K562 (cell line): Measurements from ENCODE around the gene ZNF81. TPM values are rescaled to one million over a fixed set of nuclear protein-coding genes. Genes with fewer than 3 reads are reported as not detected.

Experiments used
- ASH1L ChIP-seq: fragments of 450-650 bp; IDR thresholded peaks from 2 replicates; pipeline ENCODE4 v1.6.1; 2018; ENCODE audit warnings: borderline replicate concordance, mild to moderate bottlenecking, low read depth; ENCODE audit not compliant: partially characterized antibody
- KLF10 ChIP-seq: fragments of 250-450 bp; sonication (Bioruptor Pico); IDR thresholded peaks from 2 replicates; pipeline ENCODE4 v1.6.1; 2021; ENCODE audit warnings: matching md5 sums
- MTA3 ChIP-seq: fragments of 450-650 bp; formaldehyde crosslinking; IDR thresholded peaks from 2 replicates; pipeline ENCODE4 v1.6.1; 2017; ENCODE audit warnings: mild to moderate bottlenecking, borderline replicate concordance
- PREB ChIP-seq: sonication (generic); formaldehyde crosslinking; IDR thresholded peaks from 2 replicates; pipeline ENCODE4 v1.8.1; 2023; ENCODE audit warnings: mild to moderate bottlenecking, missing genetic modification reagents
- RBM34 ChIP-seq: fragments of 200-400 bp; formaldehyde crosslinking; IDR thresholded peaks from 2 replicates; pipeline ENCODE4 v1.6.1; 2018; ENCODE audit warnings: low read length, borderline replicate concordance; ENCODE audit not compliant: insufficient read depth
- RNF219 ChIP-seq: fragments of 250-450 bp; sonication (Bioruptor Pico); IDR thresholded peaks from 2 replicates; pipeline ENCODE4 v1.5.0; 2022; ENCODE audit warnings: mild to moderate bottlenecking
- SP2 ChIP-seq: IDR thresholded peaks from 2 replicates; pipeline ENCODE4 v1.6.1; 2011; ENCODE audit warnings: mild to moderate bottlenecking, low read depth, low read length, moderate library complexity; ENCODE audit not compliant: poor library complexity, severe bottlenecking; ENCODE audit errors: extremely low read depth
- SRSF7 ChIP-seq: fragments of 200-400 bp; formaldehyde crosslinking; optimal IDR thresholded peaks from 2 replicates; pipeline ENCODE3; 2017; ENCODE audit warnings: mild to moderate bottlenecking, low read depth, low read length
- U2AF1 ChIP-seq: fragments of 200-400 bp; formaldehyde crosslinking; optimal IDR thresholded peaks from 2 replicates; pipeline ENCODE3; 2017; ENCODE audit warnings: mild to moderate bottlenecking, low read depth, low read length, moderate library complexity
- ZBTB8A ChIP-seq: fragments of 450-650 bp; IDR thresholded peaks from 2 replicates; pipeline ENCODE4 v1.6.1; 2018; ENCODE audit warnings: mild to moderate bottlenecking, moderate library complexity; ENCODE audit not compliant: partially characterized antibody
- ZNF280B ChIP-seq: fragments of 250-450 bp; sonication (Bioruptor Pico); IDR thresholded peaks from 2 replicates; pipeline ENCODE4 v1.5.1; 2021; ENCODE audit warnings: mild to moderate bottlenecking
- ZNF407 ChIP-seq: fragments of 450-650 bp; IDR thresholded peaks from 2 replicates; pipeline ENCODE4 v1.6.1; 2016; ENCODE audit warnings: low read depth
- ZNF408 ChIP-seq: fragments of 250-450 bp; sonication (Bioruptor Pico); IDR thresholded peaks from 2 replicates; pipeline ENCODE4 v1.4.0; 2020; ENCODE audit warnings: low read depth, mild to moderate bottlenecking, moderate library complexity
- polyA plus RNA-seq, 8 experiments: library from polyadenylated mRNA; depleted of rRNA in 4 of 8; stranded (reverse) in 5 of 8; unstranded in 3 of 8; fragments of >200 nt; fragmentation: Nextera tagmentation in 2 of 8; fragmentation: Illumina TruSeq in 1 of 8; extraction: Ambion mirVana in 2 of 8; extraction: Trizol in 1 of 8; gene quantifications; 2 replicates each; pipeline versions ENCODE4 v1.2.1 to v1.2.3, GENCODE V29; 2011 to 2014; ENCODE audit warnings: inconsistent platforms in 1 of 8, missing spikeins in 1 of 8
- total RNA-seq, 7 experiments: library from RNA; depleted of rRNA in 6 of 7; stranded (reverse); fragments of >200 nt in 6 of 7; fragmentation: Illumina TruSeq in 2 of 7; extraction: Trizol in 2 of 7; gene quantifications; 2 replicates each; pipeline versions ENCODE4 v1.2.1 to v1.2.3, GENCODE V29; 2011 to 2021; ENCODE audit warnings: low replicate concordance in 1 of 7

Gene ZNF81
- total and polyA plus RNA-seq, 9 of the 15 experiments (the other 6 are each of a cell fraction or from before 2014, with no cell fraction given): 2.4 to 9.6 (median 4.9) TPM

- no peak for TF ChIP-seq ZNF408
- TF ChIP-seq KLF10 (CRISPR knock-in tag): no peak
- no peak for TF ChIP-seq RBM34
- TF ChIP-seq ZNF407: no peak
- no peak for TF ChIP-seq SP2
- TF ChIP-seq ZBTB8A: no peak
- no peak for TF ChIP-seq ASH1L
- no peak for TF ChIP-seq ZNF280B
- TF ChIP-seq MTA3: no peak
- no peak for TF ChIP-seq U2AF1
- TF ChIP-seq RNF219 (CRISPR knock-in tag): no peak
- TF ChIP-seq SRSF7: no peak
- no peak for TF ChIP-seq PREB (CRISPR knock-in tag)
Observed at GRCh38 chrX:47817421-47817820, 19.3 kb upstream of the ZNF81 start (continued).
